HuH-7.5 (cell line): ENCODE data around the gene SPTB.
"Not testable (repeated sequence)": the region's sequence is repeated elsewhere in the genome, so short reads cannot be mapped to it uniquely, and the experiment has no call there.

Source experiments
- DNase-seq: peaks from one replicate; pipeline ENCODE4 v3.0.0; 2011; ENCODE audit warnings: low spot score

Gene SPTB

GRCh38 chr14:64818151-64818550 lies 61.6 kb downstream of the SPTB start:
- DNase-seq: no peak

GRCh38 chr14:64817631-64818030 lies 62.1 kb downstream of the SPTB start:
- DNase-seq: no peak

- no peak for DNase-seq
These were observed 63.4 kb downstream of the SPTB start for GRCh38 chr14:64816221-64816783.

DNA sequence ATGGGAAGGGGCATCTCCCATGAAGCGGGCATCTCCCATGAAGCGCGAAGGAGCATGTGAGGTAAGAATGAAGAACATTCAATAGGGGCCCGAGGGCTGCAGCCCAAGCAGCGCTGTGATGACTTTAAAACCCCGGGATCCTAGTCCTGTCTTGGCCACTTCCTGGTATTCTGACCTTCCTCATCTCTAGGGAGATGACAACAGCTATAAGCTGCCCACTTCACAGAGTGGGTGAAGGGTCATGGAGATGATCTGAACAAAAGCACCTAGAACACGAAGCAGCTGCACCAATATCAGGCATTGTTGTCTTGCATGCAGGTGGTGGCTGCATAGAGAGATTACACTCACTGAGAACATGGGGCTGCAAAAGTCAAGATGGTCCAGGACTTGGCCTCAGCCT lies 64.5 kb downstream of the SPTB start:
- no peak for DNase-seq

GRCh38 chr14:64812412-64812811 lies 67.3 kb downstream of the SPTB start:
- DNase-seq: no peak

GRCh38 chr14:64811676-64812075 lies 68.0 kb downstream of the SPTB start:
- DNase-seq: no peak

- DNase-seq: no peak
These were observed 71.3 kb downstream of the SPTB start for GRCh38 chr14:64808449-64808848.

GRCh38 chr14:64807551-64807950 lies 72.2 kb downstream of the SPTB start:
- no peak for DNase-seq

DNA sequence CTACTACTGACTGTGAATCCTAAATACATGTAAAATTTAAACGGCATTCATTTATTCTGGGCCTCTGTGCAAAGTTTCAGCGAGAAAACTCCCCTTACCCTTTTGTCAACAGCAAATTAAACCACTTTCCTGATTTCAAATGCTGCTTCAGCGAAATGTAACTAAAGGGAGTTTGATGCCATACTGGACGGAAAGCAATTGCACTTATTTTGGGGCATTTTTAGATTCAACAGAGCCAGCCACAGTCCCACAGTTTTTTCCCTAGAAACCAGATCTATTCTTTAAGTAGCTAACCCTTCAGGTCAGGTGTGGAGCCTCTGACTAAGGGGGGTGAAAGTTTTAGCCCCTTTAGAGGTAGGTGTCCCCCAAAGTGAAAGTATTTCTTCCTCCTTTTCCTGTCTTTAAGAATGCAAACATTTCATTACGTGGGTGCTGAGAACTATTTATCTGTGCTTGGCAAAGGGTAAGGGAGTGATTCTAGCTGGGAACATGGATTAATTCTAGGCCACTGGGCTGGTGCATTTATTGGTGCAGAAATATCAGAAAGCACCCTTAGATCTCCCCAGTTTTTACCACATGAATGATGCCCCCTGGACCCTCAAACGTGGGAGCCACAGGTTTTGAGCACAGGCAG lies 72.7 kb downstream of the SPTB start:
- no peak for DNase-seq

DNA sequence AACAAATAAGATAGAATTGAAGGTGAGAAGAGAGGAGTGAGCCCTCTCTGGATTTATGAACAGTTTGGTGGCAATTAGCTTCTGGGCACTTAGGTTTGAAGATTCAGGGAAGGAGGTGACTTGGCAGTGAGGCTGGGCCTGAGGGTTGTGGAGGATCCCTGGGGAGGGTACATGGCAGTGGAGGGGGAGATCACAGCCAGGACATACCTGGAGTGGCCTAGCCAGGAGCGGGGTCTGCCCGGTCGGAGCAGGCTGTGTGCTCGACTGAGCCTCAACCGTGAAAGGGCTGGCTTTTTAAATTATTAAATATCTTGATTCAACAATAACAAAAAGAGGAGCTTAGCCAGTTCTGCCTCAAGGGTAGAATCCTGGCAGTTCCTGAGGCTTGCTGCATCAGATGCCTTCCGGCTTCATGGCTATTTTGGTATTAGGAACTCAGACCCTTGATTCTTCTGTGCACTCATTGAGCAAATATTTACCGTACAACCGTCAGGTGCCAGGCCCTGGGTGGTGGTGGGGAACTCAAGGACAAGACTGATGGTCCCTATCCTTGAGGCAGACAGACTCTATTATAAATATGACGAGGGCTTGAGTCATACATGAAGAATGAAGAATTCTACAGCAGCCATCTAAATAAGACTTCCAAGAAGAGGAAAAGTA lies 73.4 kb downstream of the SPTB start:
- no peak for DNase-seq

DNA sequence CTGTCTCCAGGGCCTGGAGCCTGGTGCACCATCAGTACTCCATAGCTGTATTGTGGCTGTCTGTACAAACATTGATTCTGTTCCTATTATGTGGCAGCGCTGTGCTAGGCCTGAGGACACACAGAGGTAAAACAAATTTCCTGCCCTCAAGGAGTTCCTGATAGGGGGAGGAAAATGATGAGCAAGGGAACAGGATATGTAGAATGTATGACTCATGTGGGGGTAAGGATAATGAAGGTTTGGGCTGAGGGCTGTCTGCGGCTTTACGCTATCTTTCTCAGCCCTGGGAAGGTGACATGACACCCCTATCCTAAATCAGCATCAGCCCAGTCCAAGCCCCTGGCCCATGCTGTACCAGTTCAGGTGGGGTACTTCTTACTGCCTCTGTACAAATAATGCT lies 74.1 kb downstream of the SPTB start:
- not testable (repeated sequence) for DNase-seq

- no peak for DNase-seq
These were observed 74.9 kb downstream of the SPTB start for GRCh38 chr14:64804754-64805260.

- DNase-seq: no peak
These were observed 77.9 kb downstream of the SPTB start for GRCh38 chr14:64801800-64802199.

- DNase-seq: no peak
These were observed 78.7 kb downstream of the SPTB start for GRCh38 chr14:64801046-64801445.

- no peak for DNase-seq
These were observed 79.7 kb downstream of the SPTB start for GRCh38 chr14:64800000-64800399.

DNA sequence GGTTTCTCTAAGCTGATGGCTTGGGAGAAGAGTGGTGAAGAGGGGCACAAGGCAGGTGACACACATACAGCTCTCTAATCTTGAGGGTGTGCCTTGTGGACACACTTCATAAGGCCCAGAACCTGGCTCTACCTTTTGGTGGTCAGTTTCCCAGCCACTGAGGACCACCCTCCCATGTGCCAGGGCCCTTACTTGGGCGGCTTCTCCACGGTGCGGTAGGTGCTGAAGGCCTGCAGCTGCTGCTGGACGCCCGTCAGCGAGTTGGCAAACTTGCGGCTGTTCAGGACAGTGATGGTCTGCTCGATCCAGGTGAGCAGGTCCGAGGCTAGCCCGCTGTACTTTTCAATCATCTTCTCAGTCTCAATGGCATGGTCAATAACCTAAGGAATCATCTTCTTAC lies 80.2 kb downstream of the SPTB start:
- no peak for DNase-seq

DNA sequence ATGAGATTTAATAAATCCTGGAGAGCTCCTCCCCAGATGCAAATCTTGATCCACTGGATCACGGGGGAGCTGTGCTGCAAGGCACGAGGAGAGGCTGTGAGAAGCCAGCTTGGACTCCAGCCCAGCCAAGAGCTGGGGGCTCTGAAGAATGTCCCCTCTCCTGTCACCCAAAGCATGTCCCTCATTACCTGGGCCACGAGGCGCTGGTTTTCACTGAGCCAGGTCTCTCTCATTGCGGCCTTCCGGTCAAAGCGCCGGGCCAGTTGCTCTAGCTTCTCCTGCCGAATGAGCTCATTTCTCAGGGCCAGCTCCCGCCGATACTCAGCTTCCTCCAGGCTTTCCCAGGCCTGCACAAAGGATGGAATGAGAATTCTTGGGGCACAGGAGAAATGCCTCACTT lies 83.3 kb downstream of the SPTB start:
- DNase-seq: no peak

DNA sequence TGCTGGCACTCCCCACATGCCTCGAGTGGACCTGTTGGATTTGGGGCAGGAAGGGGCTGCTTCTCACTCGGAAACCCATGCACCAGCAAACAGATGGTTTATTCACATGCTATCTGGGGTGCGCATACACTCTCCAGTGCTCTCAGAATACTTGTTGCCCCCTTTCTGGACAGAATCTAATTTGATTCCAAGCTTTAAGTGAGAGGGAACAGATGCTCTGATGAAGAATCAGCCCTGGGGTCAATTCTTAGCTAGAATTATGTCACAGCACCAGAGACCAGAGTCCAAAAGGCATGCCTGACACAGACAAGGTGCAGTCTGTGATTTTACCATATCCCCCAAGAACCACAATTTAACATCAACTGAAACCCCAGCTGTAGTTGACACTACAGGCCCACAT lies 83.8 kb downstream of the SPTB start:
- no peak for DNase-seq

DNA sequence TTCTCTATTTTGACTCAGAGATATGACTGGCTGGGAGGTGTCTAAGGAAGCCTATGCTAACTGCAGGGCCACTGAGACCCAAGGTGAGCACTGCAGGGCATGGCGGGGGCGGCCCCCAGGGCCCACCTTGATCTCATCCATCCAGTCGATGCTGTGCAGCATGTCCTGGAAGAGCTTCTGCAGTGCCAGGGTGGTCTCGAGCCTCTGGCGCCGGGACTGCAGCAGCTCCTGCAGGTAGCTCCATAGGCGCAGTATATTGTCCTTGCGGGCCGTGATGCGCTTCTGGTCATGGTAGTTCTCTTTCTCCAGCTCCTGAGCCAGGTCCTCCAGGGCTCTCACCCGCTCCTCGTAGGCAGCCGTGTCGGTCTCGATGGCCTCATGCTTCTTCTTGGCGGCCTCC lies 84.5 kb downstream of the SPTB start:
- no peak for DNase-seq

DNA sequence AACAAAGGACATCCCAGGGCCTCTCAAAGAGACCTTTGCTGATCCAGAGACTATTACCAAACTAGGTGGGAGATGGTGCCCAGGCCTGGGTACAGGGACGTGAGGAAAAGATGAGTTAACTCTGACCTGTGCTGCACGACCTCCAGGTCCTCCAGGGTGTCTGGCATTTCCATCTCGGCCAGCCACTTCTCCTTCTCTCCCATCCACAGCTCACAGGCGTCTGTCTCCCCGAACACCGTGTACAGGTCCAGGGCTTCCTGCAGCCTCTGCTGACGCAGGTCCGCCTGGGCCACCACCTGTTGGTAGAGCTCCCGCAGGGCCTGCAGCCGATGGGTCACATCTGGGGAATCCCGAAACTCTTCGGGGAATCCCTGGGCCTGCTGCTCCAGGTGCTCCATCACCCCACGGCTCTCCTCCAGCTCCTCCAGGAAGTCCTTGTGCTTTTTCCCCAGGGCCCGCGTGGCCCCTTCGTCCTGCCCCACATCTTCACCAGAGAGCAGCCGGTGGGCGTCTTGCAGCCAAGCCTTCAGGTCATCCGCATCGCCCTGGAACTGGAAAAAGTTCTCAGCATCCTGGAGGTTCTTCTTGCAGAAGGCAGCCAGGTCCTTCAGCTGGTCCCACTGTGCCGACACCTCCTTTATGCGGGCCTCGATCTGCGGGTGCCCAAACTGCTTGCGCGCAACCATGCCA lies 86.7 kb downstream of the SPTB start:
- DNase-seq: no peak

DNA sequence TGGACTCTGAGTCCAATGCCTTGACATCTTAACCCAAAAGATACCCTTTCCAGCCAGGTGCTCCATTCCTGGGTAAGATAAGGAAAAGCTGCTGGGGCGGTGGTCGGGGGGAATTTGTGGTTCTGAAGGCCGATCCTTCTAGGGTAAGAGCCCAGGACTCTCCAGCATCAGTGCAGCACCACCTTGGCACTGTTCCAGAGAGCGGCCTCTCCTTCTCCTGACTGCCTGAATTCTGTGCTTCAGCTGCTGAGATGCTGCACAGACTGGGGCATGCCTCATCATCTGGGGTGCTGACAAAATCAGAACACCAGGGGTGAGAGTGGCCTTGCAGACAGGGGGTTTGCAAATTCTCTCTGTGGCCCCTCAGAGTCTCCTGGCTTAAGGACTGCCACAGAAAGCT lies 87.5 kb downstream of the SPTB start:
- DNase-seq: no peak

GRCh38 chr14:64790478-64790877 lies 89.2 kb downstream of the SPTB start:
- no peak for DNase-seq

GRCh38 chr14:64789696-64790095 lies 90.0 kb downstream of the SPTB start:
- no peak for DNase-seq
